Measurements from ENCODE around the gene CNST.

CNST gene

DNA sequence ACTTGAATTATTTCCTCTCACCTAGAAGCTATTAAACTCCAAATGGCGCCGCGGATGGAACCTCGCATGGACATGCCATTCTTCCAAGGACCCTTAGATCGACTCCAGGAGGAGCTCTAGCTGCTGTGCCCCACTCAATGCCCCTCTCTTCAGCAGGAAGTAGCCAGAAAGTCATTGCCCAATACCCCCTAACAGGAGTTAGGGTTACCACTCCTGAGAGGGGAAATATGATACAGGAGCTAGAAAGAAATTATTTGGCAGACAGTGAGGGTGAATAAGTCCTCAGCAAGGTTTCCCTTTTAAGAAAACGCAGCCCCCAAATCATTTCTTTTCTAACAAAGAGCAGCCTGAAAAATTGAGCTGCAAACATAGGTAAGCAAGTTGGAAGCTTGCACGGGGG is 28.8 kb upstream of the CNST start:
- TF ChIP-seq, protein P1, sequence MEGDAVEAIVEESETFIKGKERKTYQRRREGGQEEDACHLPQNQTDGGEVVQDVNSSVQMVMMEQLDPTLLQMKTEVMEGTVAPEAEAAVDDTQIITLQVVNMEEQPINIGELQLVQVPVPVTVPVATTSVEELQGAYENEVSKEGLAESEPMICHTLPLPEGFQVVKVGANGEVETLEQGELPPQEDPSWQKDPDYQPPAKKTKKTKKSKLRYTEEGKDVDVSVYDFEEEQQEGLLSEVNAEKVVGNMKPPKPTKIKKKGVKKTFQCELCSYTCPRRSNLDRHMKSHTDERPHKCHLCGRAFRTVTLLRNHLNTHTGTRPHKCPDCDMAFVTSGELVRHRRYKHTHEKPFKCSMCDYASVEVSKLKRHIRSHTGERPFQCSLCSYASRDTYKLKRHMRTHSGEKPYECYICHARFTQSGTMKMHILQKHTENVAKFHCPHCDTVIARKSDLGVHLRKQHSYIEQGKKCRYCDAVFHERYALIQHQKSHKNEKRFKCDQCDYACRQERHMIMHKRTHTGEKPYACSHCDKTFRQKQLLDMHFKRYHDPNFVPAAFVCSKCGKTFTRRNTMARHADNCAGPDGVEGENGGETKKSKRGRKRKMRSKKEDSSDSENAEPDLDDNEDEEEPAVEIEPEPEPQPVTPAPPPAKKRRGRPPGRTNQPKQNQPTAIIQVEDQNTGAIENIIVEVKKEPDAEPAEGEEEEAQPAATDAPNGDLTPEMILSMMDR (IDR thresholded peaks at IDR 0.05; ENCODE audit: low read depth, low read length) = no peak
- DNase-seq (ENCODE audit: low read depth in 2 of 2) = no peak
- H3K4me3 ChIP-seq (replicated peaks in 1 of 2; ENCODE audit: low read depth in 2 of 2, low read length in 2 of 2) = no peak overlapping the region

DNA sequence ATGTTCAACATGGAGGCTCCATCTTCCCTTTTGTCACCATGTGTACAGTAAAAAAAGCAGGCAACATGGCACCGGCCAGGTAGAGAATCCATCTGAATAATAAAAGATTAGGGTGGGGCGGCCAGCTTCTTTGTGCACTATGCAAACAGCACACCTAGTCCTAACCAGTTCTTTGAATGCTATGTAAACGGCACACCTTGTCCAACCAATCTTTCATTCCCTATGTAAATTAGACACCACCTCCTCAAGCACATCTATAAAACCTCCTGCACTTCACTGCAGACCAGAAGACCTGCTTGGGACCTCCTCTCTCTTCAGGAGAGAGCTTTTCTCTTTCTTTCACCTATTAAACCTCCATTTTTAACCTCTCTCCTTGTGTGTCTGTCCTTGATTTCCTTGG is 28.4 kb upstream of the CNST start:
- H3K4me3 ChIP-seq (replicated peaks in 1 of 2; ENCODE audit: low read depth in 2 of 2, low read length in 2 of 2) = no peak overlapping the region
- TF ChIP-seq, protein P1 (IDR thresholded peaks at IDR 0.05; ENCODE audit: low read depth, low read length) = no peak
- DNase-seq (ENCODE audit: low read depth in 2 of 2) = no peak

DNA sequence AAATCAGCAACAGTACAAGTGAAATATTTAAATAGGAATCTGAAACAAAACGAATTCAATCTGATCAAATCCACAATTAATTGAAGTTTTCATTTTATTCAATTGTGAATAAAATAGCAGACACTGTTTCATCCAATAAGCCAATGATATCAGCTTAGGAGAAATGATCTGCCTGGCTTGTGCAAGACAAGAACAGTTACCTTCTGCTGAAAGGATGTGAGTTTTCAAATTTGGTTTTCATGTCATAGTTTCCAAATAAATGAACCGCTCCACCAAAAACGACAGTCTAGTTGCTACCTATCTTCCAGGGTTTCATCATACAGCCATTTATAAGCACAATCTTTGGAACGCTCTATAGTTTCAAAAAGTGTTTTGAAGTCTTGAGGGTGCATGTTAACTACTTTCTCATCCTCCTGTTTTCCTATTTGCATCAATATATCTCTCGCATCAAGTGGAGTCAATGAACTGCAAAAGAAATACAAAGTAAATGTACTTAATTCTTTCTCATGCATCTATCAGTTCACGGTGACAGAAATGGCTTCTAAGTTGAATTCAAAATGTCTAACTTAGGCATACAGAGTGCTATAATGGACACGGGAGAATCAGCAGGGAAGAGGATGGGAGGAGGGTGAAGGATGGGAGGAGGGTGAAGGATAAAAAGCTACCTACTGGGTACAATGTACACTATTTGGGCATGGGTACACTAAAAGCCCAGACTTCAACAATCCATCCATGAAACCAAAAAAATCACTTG is 25.3 kb upstream of the CNST start:
- DNase-seq (ENCODE audit: low read depth in 2 of 2) = no peak
- H3K4me3 ChIP-seq (replicated peaks in 1 of 2; ENCODE audit: low read depth in 2 of 2, low read length in 2 of 2) = no peak overlapping the region
- TF ChIP-seq, protein P1 (IDR thresholded peaks at IDR 0.05; ENCODE audit: low read depth, low read length) = no peak

DNA sequence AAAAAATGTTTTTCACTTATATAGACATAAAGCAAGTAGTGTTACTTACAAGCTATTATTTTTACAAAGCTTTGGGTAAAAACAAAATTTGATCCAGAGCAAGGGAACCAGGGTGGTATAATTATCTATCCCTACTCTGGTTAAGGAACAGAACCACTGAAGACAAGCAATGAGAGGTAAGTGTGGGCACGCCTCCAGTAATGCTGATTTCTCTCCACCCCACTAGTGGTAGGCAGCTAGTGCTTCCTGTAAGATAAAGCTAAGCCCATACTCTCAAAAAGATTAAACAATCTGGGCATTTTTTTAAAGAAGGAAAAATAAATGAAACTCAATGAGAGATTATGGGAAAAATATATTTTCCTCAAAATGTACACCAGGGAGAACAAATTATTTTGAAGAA is 22.3 kb upstream of the CNST start:
- H3K4me3 ChIP-seq (replicated peaks in 1 of 2; ENCODE audit: low read depth in 2 of 2, low read length in 2 of 2) = no peak overlapping the region
- no peak for DNase-seq (ENCODE audit: low read depth in 2 of 2)
- TF ChIP-seq, protein P1 (IDR thresholded peaks at IDR 0.05; ENCODE audit: low read depth, low read length) = no peak

DNA sequence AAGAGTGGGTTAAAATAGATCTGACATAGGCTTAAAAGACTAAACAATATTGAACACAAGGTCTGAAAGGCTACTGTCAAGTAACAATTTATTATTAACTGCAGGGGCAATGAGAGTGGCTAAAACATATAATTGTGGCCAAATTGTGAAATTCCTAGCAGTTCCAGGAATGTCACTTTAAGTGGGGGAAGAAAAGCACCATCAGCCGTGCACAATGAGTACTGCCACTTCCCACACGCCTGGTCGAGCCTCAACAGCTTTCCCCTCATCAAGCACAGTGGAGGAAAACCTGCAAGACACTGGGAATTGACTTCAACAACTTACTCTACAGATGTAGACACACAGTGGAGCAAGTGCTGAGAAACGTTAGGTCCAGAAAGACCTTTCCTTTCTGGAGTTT is 16.6 kb upstream of the CNST start:
- H3K4me3 ChIP-seq (replicated peaks in 1 of 2; ENCODE audit: low read depth in 2 of 2, low read length in 2 of 2) = no peak overlapping the region
- no peak for DNase-seq (ENCODE audit: low read depth in 2 of 2)
- TF ChIP-seq, protein P1 (IDR thresholded peaks at IDR 0.05; ENCODE audit: low read depth, low read length) = no peak

DNA sequence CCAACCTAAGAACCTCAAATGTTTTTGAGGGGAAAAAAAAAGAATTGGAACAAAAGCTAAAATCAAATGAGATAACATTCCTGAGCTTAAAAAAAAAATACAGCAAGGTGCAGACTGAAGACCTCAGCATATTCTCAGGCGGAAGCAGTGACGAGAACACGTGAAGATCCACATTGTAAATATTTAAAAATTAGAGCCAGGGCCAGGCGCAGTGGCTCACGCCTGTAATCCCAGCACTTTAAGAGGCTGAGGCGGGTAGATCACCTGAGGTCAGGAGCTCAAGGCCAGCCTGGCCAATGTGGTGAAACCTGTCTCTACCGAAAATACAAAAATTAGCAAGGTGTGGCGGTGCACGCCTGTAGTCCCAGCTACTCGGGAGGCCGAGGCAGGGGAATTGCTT is 15.9 kb upstream of the CNST start:
- TF ChIP-seq, protein P1 (IDR thresholded peaks at IDR 0.05; ENCODE audit: low read depth, low read length) = no peak
- no peak overlapping the region for H3K4me3 ChIP-seq (replicated peaks in 1 of 2; ENCODE audit: low read depth in 2 of 2, low read length in 2 of 2)

DNA sequence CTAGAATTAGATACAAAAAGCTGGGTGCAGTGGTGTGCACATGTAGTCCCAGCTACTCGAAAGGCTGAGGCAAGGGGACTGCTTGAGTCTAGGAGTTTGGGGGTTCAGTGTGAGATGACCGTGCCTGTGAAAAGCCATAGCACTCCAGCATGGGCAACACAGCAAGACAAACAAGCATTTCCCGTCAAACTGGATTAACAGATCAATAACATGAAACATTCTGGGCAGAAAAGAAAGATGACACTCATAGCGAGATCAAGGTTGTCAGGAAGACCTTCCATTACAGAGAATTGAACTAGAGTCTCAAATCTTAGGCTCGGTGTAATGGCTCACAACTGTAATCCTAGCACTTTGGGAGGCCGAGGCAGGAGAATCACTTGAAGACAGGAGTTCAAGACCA is 14.1 kb upstream of the CNST start:
- no peak for DNase-seq (ENCODE audit: low read depth in 2 of 2)

More for the DNA sequence above, 15.9 kb upstream of the CNST start:
- no peak for DNase-seq (ENCODE audit: low read depth in 2 of 2)

More for the DNA sequence above, 14.1 kb upstream of the CNST start:
- H3K4me3 ChIP-seq (replicated peaks in 1 of 2; ENCODE audit: low read depth in 2 of 2, low read length in 2 of 2) = no peak overlapping the region
- TF ChIP-seq, protein P1 (IDR thresholded peaks at IDR 0.05; ENCODE audit: low read depth, low read length) = no peak
